Measurements from ENCODE around the gene GPR55. TPM values are rescaled to one million over a fixed set of nuclear protein-coding genes. Genes with fewer than 3 reads are reported as not detected.

The GPR55 gene
- not detected in 3 replicates for total RNA-seq
- long read RNA-seq: 0 reads

- Mint-ChIP-seq H3K4me1 (ENCODE audit: low read depth) (no peaks in the 10 kb centered on the region), H3K27ac (ENCODE audit: unreplicated experiment) (no peak within 1 kb of the TSS), H3K36me3 (ENCODE audit: low read depth) (no peaks in the 10 kb centered on the region), H3K4me3 (ENCODE audit: unreplicated experiment) (no peak within 1 kb of the TSS), H3K27me3 (ENCODE audit: low read depth) (peaks cover 8% of the 10 kb centered on the region), H3K9me3 (ENCODE audit: low read depth) (no peaks in the 10 kb centered on the region)
- DNase-seq (ENCODE audit: low spot score): peak; percentile 90
- TF ChIP-seq CTCF (IDR thresholded peaks at IDR 0.05): peak; percentile 30
Observed at GRCh38 chr2:230924470-230925341, at the start of gene GPR55. GPR55 (minus strand) TSS chr2:230925242; CDS start chr2:230910962, 14,280 bp downstream.

- TF ChIP-seq CTCF (IDR thresholded peaks at IDR 0.05): no peak
- no peak overlapping the region for H3K4me3 Mint-ChIP-seq (ENCODE audit: unreplicated experiment)
- DNase-seq (ENCODE audit: low spot score): no peak
- H3K9me3 Mint-ChIP-seq (ENCODE audit: low read depth): peaks cover 2% of the 10 kb centered on the region
- H3K4me1 Mint-ChIP-seq (ENCODE audit: low read depth): peaks cover 11% of the 10 kb centered on the region
- peaks cover 8% of the 10 kb centered on the region for H3K27me3 Mint-ChIP-seq (ENCODE audit: low read depth)
- no peaks in the 10 kb centered on the region for H3K36me3 Mint-ChIP-seq (ENCODE audit: low read depth)
- peak overlapping the region; percentile 83 for H3K27ac Mint-ChIP-seq (ENCODE audit: unreplicated experiment)
Observed at GRCh38 chr2:230974096-230974913, 49.3 kb upstream of the GPR55 start.

GRCh38 chr2:230972046-230972445 is 47.0 kb upstream of the GPR55 start:
- peaks cover 11% of the 10 kb centered on the region for H3K4me1 Mint-ChIP-seq (ENCODE audit: low read depth)

GRCh38 chr2:230969659-230970015 is 44.6 kb upstream of the GPR55 start:
- H3K4me3 Mint-ChIP-seq (ENCODE audit: unreplicated experiment): no peak overlapping the region
- no peak for DNase-seq (ENCODE audit: low spot score)

More at GRCh38 chr2:230972046-230972445, 47.0 kb upstream of the GPR55 start:
- DNase-seq (ENCODE audit: low spot score): no peak
- H3K27me3 Mint-ChIP-seq (ENCODE audit: low read depth): no peaks in the 10 kb centered on the region
- no peak overlapping the region for H3K4me3 Mint-ChIP-seq (ENCODE audit: unreplicated experiment)
- H3K27ac Mint-ChIP-seq (ENCODE audit: unreplicated experiment): no peak overlapping the region
- H3K36me3 Mint-ChIP-seq (ENCODE audit: low read depth): no peaks in the 10 kb centered on the region
- peaks cover 2% of the 10 kb centered on the region for H3K9me3 Mint-ChIP-seq (ENCODE audit: low read depth)
- TF ChIP-seq CTCF (IDR thresholded peaks at IDR 0.05): no peak

More at GRCh38 chr2:230969659-230970015, 44.6 kb upstream of the GPR55 start:
- H3K27me3 Mint-ChIP-seq (ENCODE audit: low read depth): peaks cover 3% of the 10 kb centered on the region
- H3K36me3 Mint-ChIP-seq (ENCODE audit: low read depth): no peaks in the 10 kb centered on the region
- peaks cover 1% of the 10 kb centered on the region for H3K9me3 Mint-ChIP-seq (ENCODE audit: low read depth)
- no peak for TF ChIP-seq CTCF (IDR thresholded peaks at IDR 0.05)
- H3K27ac Mint-ChIP-seq (ENCODE audit: unreplicated experiment): no peak overlapping the region
- peaks cover 10% of the 10 kb centered on the region for H3K4me1 Mint-ChIP-seq (ENCODE audit: low read depth)
